ENCODE measurements around the gene UBXN6.
A peak's percentile ranks its signal among the peaks of the same experiment; 100 is the strongest.

The UBXN6 gene

GRCh38 chr19:4493929-4494690, 36.5 kb upstream of the UBXN6 start:
- DNase-seq (ENCODE audit: low spot score): no peak

GRCh38 chr19:4493104-4493928, 35.7 kb upstream of the UBXN6 start:
- no peak for DNase-seq (ENCODE audit: low spot score)

- no peak for DNase-seq (ENCODE audit: low spot score)
These were observed 34.9 kb upstream of the UBXN6 start for GRCh38 chr19:4492337-4493103.

GRCh38 chr19:4491446-4491845, 33.9 kb upstream of the UBXN6 start:
- DNase-seq (ENCODE audit: low spot score): no peak

- no peak for DNase-seq (ENCODE audit: low spot score)
These were observed 30.9 kb upstream of the UBXN6 start for GRCh38 chr19:4488496-4488895.

GRCh38 chr19:4487572-4487971, 30.0 kb upstream of the UBXN6 start:
- no peak for DNase-seq (ENCODE audit: low spot score)

- DNase-seq (ENCODE audit: low spot score): no peak
These were observed 25.8 kb upstream of the UBXN6 start for GRCh38 chr19:4483385-4483784.

GRCh38 chr19:4482721-4483364, 25.2 kb upstream of the UBXN6 start:
- no peak for DNase-seq (ENCODE audit: low spot score)

GRCh38 chr19:4477034-4477801, 19.6 kb upstream of the UBXN6 start:
- no peak for DNase-seq (ENCODE audit: low spot score)

- DNase-seq (ENCODE audit: low spot score): no peak
These were observed 17.0 kb upstream of the UBXN6 start for GRCh38 chr19:4474514-4475022.

- no peak for DNase-seq (ENCODE audit: low spot score)
These were observed 16.3 kb upstream of the UBXN6 start for GRCh38 chr19:4473763-4474513.

- DNase-seq (ENCODE audit: low spot score): no peak
These were observed 15.6 kb upstream of the UBXN6 start for GRCh38 chr19:4473011-4473762.

- DNase-seq (ENCODE audit: low spot score): no peak
These were observed 14.8 kb upstream of the UBXN6 start, which contains the start of gene HDGFL2 for GRCh38 chr19:4472174-4472974. HDGFL2 (plus strand) TSS chr19:4472297; CDS start chr19:4472351, 54 bp downstream.

- DNase-seq (ENCODE audit: low spot score): peak; percentile 100
These were observed 14.0 kb upstream of the UBXN6 start for GRCh38 chr19:4471403-4472173.

GRCh38 chr19:4467835-4468234, 10.2 kb upstream of the UBXN6 start:
- no peak for DNase-seq (ENCODE audit: low spot score)

GRCh38 chr19:4464815-4465581, 7.4 kb upstream of the UBXN6 start:
- no peak for DNase-seq (ENCODE audit: low spot score)

Data from hematopoietic multipotent progenitor cell treated with erythropoietin and hydrocortisone succinate and interleukin-3 and kit ligand, for 15 days (in vitro differentiated cells).